GM23248 (cell line): ENCODE results near the gene RASGRP1. TPM values are rescaled to one million over a fixed set of nuclear protein-coding genes. Genes with fewer than 3 reads are reported as not detected.
A peak's percentile ranks its signal among the peaks of the same experiment; 100 is the strongest.

Experiments used
- DNase-seq: peaks from one replicate; pipeline ENCODE4 v3.0.0-alpha.2; 2015
- H2AFZ ChIP-seq: fragments of 200-600 bp; sonication (generic); 2 replicates; pipeline ENCODE4 v1.6.1; 2016; ENCODE audit warnings: antibody characterized with exemption
- H3F3A ChIP-seq: fragments of 200-600 bp; sonication (generic); 2 replicates; pipeline ENCODE4 v1.6.1; 2016; ENCODE audit warnings: mild to moderate bottlenecking, antibody characterized with exemption, mixed run types; ENCODE audit not compliant: insufficient read depth
- H3K27ac ChIP-seq: fragments of 200-600 bp; sonication (generic); 2 replicates; pipeline ENCODE4 v1.5.1; 2016; ENCODE audit warnings: mild to moderate bottlenecking
- H3K27me3 ChIP-seq: fragments of 200-600 bp; sonication (generic); replicated peaks from 2 replicates; pipeline ENCODE4 v1.6.1; 2016; ENCODE audit warnings: mild to moderate bottlenecking; ENCODE audit not compliant: insufficient read depth
- H3K36me3 ChIP-seq: fragments of 200-600 bp; sonication (generic); 2 replicates; pipeline ENCODE4 v1.6.1; 2016; ENCODE audit warnings: low read depth, mild to moderate bottlenecking
- H3K4me1 ChIP-seq: fragments of 200-600 bp; sonication (generic); 2 replicates; pipeline ENCODE4 v1.6.1; 2016; ENCODE audit warnings: mild to moderate bottlenecking; ENCODE audit not compliant: insufficient read depth
- H3K4me2 ChIP-seq: fragments of 200-600 bp; sonication (generic); one replicate; pipeline ENCODE4 v1.6.1; 2016; ENCODE audit warnings: mild to moderate bottlenecking; ENCODE audit not compliant: unreplicated experiment
- H3K4me3 ChIP-seq: fragments of 200-600 bp; sonication (generic); 2 replicates; pipeline ENCODE4 v1.5.1; 2016; ENCODE audit warnings: mild to moderate bottlenecking
- H3K79me2 ChIP-seq: fragments of 200-600 bp; sonication (generic); 2 replicates; pipeline ENCODE4 v1.6.1; 2016; ENCODE audit warnings: mild to moderate bottlenecking; ENCODE audit not compliant: insufficient read depth
- H3K9ac ChIP-seq: fragments of 200-600 bp; sonication (generic); 2 replicates; pipeline ENCODE4 v1.6.1; 2016; ENCODE audit warnings: mild to moderate bottlenecking
- H3K9me2 ChIP-seq: fragments of 200-600 bp; sonication (generic); 2 replicates; pipeline ENCODE4 v1.6.1; 2016; ENCODE audit warnings: mixed run types, mild to moderate bottlenecking, moderate library complexity; ENCODE audit not compliant: insufficient read depth
- H3K9me3 ChIP-seq: fragments of 200-600 bp; sonication (generic); one replicate; pipeline ENCODE4 v1.6.1; 2017; ENCODE audit warnings: low read depth
- H4K20me1 ChIP-seq: fragments of 200-600 bp; sonication (generic); 2 replicates; pipeline ENCODE4 v1.6.0; 2016; ENCODE audit not compliant: insufficient read depth
- EZH2 ChIP-seq: fragments of 200-600 bp; sonication (generic); IDR thresholded peaks from 2 replicates; pipeline ENCODE4 v1.6.1; 2018; ENCODE audit warnings: antibody characterized with exemption, mild to moderate bottlenecking; ENCODE audit not compliant: insufficient read depth, poor library complexity, severe bottlenecking
- EZH2phosphoT487 ChIP-seq: fragments of 200-600 bp; sonication (generic); IDR thresholded peaks from 2 replicates; pipeline ENCODE4 v1.6.1; 2018; ENCODE audit warnings: antibody characterized with exemption, moderate library complexity, mild to moderate bottlenecking, low read depth; ENCODE audit not compliant: insufficient read depth
- WGBS, 2 experiments: methylation state at CpG; one replicate each; pipeline ENCODE4 v1.1.6; 2015 to 2017; ENCODE audit warnings: low lambda C conversion rate in 2 of 2, low coverage in 1 of 2; ENCODE audit errors: missing lambda C conversion rate in 2 of 2; 5-methylcytosine and 5-hydroxymethylcytosine counted together
- in situ Hi-C: fragments of 300-500 bp; cut with MboI; formaldehyde crosslinking; loops from 2 replicates; pipeline ENCODE4 v1.15.0; 2020
- polyA plus RNA-seq: library from polyadenylated mRNA; unstranded; fragments of >200 nt; fragmentation: Nextera tagmentation; extraction: Ambion mirVana; gene quantifications from 2 replicates; pipeline ENCODE4 v1.2.1, GENCODE V29; 2016
- total RNA-seq: library from RNA; depleted of rRNA; stranded (reverse); fragments of >200 nt; shearing (Covaris generic); gene quantifications from 2 replicates; pipeline ENCODE4 v1.2.3, GENCODE V29; 2014

The RASGRP1 gene
- total and polyA plus RNA-seq, 2 experiments from 2014 or later: 0.58 to 1.5 TPM

- Histone ChIP-seq H3K9me3 (no peaks in the 10 kb centered on the region), H3K4me2 (peak overlapping the region; percentile 88), H2AFZ (peak overlapping the region; percentile 99), H3K9me2 (no peaks in the 10 kb centered on the region), H3K36me3 (no peaks in the 10 kb centered on the region), H4K20me1 (no peaks in the 10 kb centered on the region), H3K27ac (peak overlapping the region; percentile 77), H3F3A (no peaks in the 10 kb centered on the region), H3K27me3 (no peaks in the 10 kb centered on the region), H3K4me3 (peak overlapping the region; percentile 88), H3K4me1 (peaks cover 13% of the 10 kb centered on the region), H3K79me2 (peaks cover 57% of the 10 kb centered on the region), H3K9ac (peak overlapping the region; percentile 94)
- WGBS, 2 experiments: 4 to 7% methylated on average over 4 of the region's 4 CpGs
- in situ Hi-C loops: no loop called here
- peak; percentile 57 for DNase-seq
- TF ChIP-seq EZH2 (no peak), EZH2phosphoT487 (no peak)
These were observed 109.5 kb downstream of the RASGRP1 start for GRCh38 chr15:38455092-38455491.

- Histone ChIP-seq H3K36me3 (no peaks in the 10 kb centered on the region), H3F3A (no peaks in the 10 kb centered on the region), H3K4me3 (peak overlapping the region; percentile 88), H3K9me3 (no peaks in the 10 kb centered on the region), H3K9me2 (no peaks in the 10 kb centered on the region), H3K4me2 (peak overlapping the region; percentile 88), H3K27me3 (no peaks in the 10 kb centered on the region), H3K27ac (peak overlapping the region; percentile 77), H3K79me2 (peaks cover 53% of the 10 kb centered on the region), H3K4me1 (peaks cover 13% of the 10 kb centered on the region), H3K9ac (peak overlapping the region; percentile 94), H4K20me1 (no peaks in the 10 kb centered on the region), H2AFZ (peak overlapping the region; percentile 99)
- TF ChIP-seq EZH2: no peak
- TF ChIP-seq EZH2phosphoT487: no peak
- peak; percentile 41 for DNase-seq
- 1% methylated on average over 12 of the region's 12 CpGs for WGBS, 2 experiments
- in situ Hi-C loops: no loop called here
These were observed 109.9 kb downstream of the RASGRP1 start for GRCh38 chr15:38454696-38455090.

- Histone ChIP-seq H3K27ac (peak within 1 kb of the TSS; percentile 77), H3K9me2 (no peaks in the 10 kb centered on the region), H4K20me1 (no peaks in the 10 kb centered on the region), H3K79me2 (peaks cover 47% of the 10 kb centered on the region), H3K4me3 (peak within 1 kb of the TSS; percentile 88), H2AFZ (peak within 1 kb of the TSS; percentile 99), H3K27me3 (no peaks in the 10 kb centered on the region), H3K36me3 (no peaks in the 10 kb centered on the region), H3K4me2 (peak within 1 kb of the TSS; percentile 88), H3K9me3 (no peaks in the 10 kb centered on the region), H3K4me1 (peaks cover 13% of the 10 kb centered on the region), H3K9ac (peak within 1 kb of the TSS; percentile 94), H3F3A (no peaks in the 10 kb centered on the region)
- TF ChIP-seq EZH2phosphoT487 (no peak), EZH2 (no peak)
- peak; percentile 89 for DNase-seq
- in situ Hi-C loops: no loop called here
- WGBS, 2 experiments: 0 to 2% methylated on average over 49 of the region's 49 CpGs
These were observed 110.5 kb downstream of the RASGRP1 start, which contains the start of gene FAM98B for GRCh38 chr15:38453971-38454695. FAM98B (plus strand) TSS chr15:38454127; CDS start chr15:38454162, 35 bp downstream.

GRCh38 chr15:38441130-38441519, 123.5 kb downstream of the RASGRP1 start:
- H3K9ac ChIP-seq: no peak overlapping the region
- in situ Hi-C loops: no loop called here
- TF ChIP-seq EZH2 (no peak), EZH2phosphoT487 (no peak)
- H3K4me1 ChIP-seq: no peaks in the 10 kb centered on the region
- no peaks in the 10 kb centered on the region for H3K27me3 ChIP-seq
- no peaks in the 10 kb centered on the region for H3K36me3 ChIP-seq
- WGBS, 2 experiments: 76 to 77% methylated on average over 3 of the region's 3 CpGs
- H2AFZ ChIP-seq: no peak overlapping the region
- no peaks in the 10 kb centered on the region for H3K9me2 ChIP-seq
- no peaks in the 10 kb centered on the region for H3K79me2 ChIP-seq
- no peak overlapping the region for H3K4me3 ChIP-seq
- no peak overlapping the region for H3K4me2 ChIP-seq
- no peaks in the 10 kb centered on the region for H4K20me1 ChIP-seq
- no peaks in the 10 kb centered on the region for H3F3A ChIP-seq
- no peak overlapping the region for H3K27ac ChIP-seq
- DNase-seq: no peak
- H3K9me3 ChIP-seq: no peaks in the 10 kb centered on the region
